Skin epidermis (tissue), 12 donors: ENCODE results near the gene CENATAC.
"Not testable (repeated sequence)": the region's sequence is repeated elsewhere in the genome, so short reads cannot be mapped to it uniquely, and the experiment has no call there.

Experiments
- H3K27ac ChIP-seq, 21 experiments: fragments of 200-600 bp; sonication (generic) in 11 of 21; one replicate each; pipeline ENCODE4 v1.5.0; 2020; ENCODE audit warnings: mild to moderate bottlenecking in 3 of 21, inconsistent platforms in 2 of 21, moderate library complexity in 2 of 21
- H3K4me3 ChIP-seq, 7 experiments: fragments of 200-600 bp; sonication (generic) in 2 of 7; one replicate each; pipeline ENCODE4 v1.5.0; 2020; ENCODE audit warnings: inconsistent platforms in 2 of 7, mild to moderate bottlenecking in 2 of 7, moderate library complexity in 1 of 7

CENATAC gene

DNA sequence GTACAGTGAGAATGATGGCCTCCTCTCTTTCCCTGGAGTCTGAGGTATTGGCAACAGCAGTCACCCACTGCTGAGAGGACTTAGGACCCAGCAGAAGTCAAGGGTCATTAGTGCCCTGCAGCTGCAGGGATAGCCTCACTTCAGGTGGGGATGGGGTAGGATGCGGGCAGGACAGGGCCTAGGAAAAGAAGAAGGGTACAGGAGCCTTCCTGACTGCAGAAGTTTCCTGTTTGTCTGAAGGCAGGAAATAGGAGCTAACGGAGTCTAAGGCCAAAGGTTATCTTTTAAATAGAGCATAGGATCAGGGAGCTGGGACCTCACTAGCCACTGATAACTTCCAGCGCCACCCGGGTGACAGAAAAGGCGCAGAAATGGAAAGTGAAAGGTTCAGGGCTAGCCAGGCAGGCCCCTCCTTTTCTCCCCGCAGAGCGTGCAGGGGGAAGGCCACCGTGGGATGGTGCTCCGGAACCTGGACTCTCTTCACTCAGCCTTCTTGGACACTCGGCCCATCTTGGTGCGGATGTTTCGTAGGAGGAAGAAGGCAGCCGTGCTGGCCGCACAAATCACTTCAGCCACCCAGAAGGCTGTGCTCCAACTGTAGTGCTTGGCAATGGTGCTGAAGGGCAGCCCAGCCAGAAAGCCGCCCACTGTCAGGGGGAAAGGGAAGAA is 26.6 kb downstream of the CENATAC start:
- Histone ChIP-seq H3K27ac (peak overlapping the region in 6 of 21 experiments; percentile 0 to 52 (median 14)), H3K4me3 (no peak overlapping the region)

GRCh38 chr11:119025099-119025473 is 27.1 kb downstream of the CENATAC start:
- H3K27ac ChIP-seq, result peak overlapping the region in 5 of 21 experiments; percentile 0 to 52 (median 23)
- no peak overlapping the region for H3K4me3 ChIP-seq

DNA sequence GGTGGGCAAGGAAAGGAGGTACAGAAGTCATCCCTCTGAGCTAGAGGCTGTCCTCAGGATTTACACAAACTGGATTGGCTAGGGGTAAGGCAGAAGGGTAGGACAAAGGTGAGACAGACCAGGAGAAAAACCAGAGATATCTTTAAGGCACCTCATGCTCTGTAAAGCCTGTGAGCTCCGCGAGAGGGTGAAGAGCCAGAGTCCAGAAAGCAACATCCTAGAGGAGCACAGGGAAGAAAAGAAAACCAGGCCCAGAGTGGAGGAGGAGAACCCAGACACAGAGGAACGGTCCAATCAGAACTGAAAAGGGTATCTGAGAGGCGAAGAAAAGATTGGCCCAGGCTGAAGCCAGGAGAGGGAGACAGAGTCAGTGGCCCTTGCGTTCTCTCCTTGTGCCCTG is 27.6 kb downstream of the CENATAC start:
- Histone ChIP-seq H3K27ac (peak overlapping the region in 2 of 21 experiments; percentile 7 to 27), H3K4me3 (no peak overlapping the region)

GRCh38 chr11:119025978-119026766 is 28.2 kb downstream of the CENATAC start:
- Histone ChIP-seq H3K4me3 (no peak overlapping the region), H3K27ac (peak overlapping the region in 1 of 21 experiments; percentile 6)

- no peak overlapping the region for H3K4me3 ChIP-seq
These were observed 29.0 kb downstream of the CENATAC start for GRCh38 chr11:119026970-119027369.

DNA sequence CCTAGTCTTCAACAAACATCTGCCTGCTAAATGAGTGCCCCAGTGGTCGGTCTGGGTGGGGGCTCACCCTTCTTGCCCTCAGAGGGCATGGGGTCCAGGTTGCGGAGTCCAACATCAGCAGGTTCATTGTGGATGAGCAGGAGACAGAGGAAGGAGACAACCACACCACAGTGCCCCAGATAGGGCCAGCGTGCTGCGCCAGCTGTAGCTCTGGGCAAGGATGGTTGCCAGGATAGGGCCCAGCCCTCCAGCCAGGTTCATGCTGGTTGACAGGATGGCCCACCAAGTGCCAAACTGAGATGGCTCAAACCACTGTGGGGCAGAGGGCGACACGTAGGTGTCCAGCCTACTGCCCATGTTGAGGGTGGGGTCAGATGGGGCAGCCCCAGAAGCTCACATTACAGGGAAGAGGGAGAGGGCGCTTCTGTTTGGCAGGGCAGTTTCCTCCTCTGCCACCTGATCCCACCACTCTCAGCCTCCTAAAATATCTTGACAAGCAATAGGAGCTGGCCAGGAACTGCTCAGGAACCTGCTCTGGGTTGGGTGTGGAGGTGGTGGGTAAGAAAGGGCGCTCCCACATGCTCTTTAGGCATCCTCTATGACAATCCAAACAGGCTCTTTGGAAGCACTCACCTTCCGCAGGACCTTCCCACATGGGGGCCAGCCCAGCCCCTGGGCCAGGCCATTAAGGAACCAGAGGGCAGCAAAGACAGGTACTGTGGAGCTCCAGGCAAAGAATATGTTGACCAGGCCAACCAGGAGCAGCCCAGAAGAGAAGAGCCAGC is 29.8 kb downstream of the CENATAC start:
- Histone ChIP-seq H3K4me3 (no peak overlapping the region), H3K27ac (peak overlapping the region in 1 of 21 experiments; percentile 21)

More at GRCh38 chr11:119026970-119027369, 29.0 kb downstream of the CENATAC start:
- no peak overlapping the region for H3K27ac ChIP-seq

GRCh38 chr11:119028346-119029068 is 30.6 kb downstream of the CENATAC start:
- Histone ChIP-seq H3K27ac (peak overlapping the region in 12 of 21 experiments; percentile 14 to 95 (median 86)), H3K4me3 (no peak overlapping the region)

- Histone ChIP-seq H3K4me3 (no peak overlapping the region), H3K27ac (peak overlapping the region in 14 of 21 experiments; percentile 14 to 95 (median 86))
These were observed 31.1 kb downstream of the CENATAC start for GRCh38 chr11:119029069-119029339.

DNA sequence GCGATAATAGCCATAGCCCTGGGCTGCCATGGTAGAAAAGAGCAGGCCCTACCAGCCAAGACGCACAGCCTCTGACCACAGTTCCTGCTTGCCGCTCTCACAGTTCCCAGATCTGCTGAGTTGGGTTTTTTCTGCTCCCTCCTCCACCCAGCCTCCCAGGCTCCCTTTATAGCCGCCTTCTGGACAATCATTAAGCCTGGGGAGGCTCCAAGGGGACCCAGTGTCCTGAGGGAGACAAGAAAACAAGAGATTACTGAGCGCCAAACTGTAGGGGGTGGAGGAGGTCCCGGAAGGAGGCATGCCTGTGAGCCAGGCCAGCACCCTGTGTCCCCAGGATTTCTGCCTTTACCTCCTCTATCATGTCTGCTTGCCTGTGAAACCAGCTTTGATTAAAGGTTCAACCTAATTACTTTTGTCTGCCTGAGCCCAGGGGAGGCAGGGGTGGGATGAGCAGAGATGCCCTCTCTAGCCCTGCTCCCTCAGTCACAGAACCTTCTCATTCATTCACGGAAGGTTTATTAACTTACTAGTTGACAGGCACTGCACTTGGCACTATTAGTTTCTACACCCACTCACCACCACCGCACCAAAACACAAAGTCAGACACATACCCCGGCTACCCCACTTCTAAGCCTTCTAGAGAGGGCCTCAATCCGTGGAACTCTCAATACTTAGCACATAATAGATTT is 31.5 kb downstream of the CENATAC start:
- Histone ChIP-seq H3K4me3 (peak overlapping the region; percentile 64 to 80 (median 76)), H3K27ac (peak overlapping the region in 20 of 21 experiments; percentile 74 to 95 (median 86))

- peak overlapping the region; percentile 64 to 80 (median 76) for H3K4me3 ChIP-seq
These were observed 32.0 kb downstream of the CENATAC start for GRCh38 chr11:119030029-119030328.

DNA sequence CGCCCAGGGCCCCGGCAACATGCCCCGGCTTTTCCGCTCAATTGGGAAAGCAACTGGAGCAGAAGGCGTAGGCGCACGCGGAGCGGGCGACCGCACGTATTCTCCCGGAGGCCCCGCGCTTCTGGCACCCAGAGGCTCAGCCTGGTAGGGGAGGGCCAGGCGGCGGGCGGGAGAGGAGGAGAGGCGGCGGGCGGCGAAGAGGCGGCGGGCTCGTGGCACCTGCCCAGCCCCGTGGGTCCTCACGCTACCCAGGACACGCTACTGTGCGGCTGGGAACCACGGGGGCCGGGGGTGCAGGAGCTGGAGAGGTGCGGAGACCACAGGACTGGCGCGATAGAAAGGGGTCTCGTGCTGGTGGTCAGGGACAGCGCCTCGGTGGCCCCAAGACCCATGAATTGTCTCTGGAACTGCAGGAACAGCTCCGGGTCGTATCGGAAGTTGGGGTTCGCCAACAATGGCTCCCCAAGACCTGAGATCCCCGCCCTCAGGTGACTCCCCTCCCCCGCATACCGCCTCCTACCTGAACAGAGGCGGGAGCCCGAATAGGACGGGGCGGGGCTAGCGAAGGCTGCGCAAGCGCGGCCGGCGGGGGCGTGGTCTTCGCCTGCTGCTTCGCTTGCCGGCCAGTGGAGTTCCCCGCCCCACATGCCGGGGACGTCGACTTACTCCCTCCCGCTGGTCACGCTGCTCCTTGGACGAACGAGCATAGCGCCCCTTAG is 32.5 kb downstream of the CENATAC start, which contains the start of gene SLC37A4:
Gene SLC37A4 (minus strand): TSS at position 549 of the 719 bp plus-strand sequence.
- peak within 1 kb of the TSS; percentile 71 to 95 (median 85) for H3K27ac ChIP-seq

More at GRCh38 chr11:119030029-119030328, 32.0 kb downstream of the CENATAC start:
- peak overlapping the region; percentile 71 to 95 (median 85) for H3K27ac ChIP-seq

GRCh38 chr11:119031912-119032280 is 34.0 kb downstream of the CENATAC start:
- no peak overlapping the region for H3K4me3 ChIP-seq
- H3K27ac ChIP-seq, result no peak overlapping the region

More for the DNA sequence above, 32.5 kb downstream of the CENATAC start, which contains the start of gene SLC37A4:
- peak within 1 kb of the TSS; percentile 64 to 80 (median 76) for H3K4me3 ChIP-seq

DNA sequence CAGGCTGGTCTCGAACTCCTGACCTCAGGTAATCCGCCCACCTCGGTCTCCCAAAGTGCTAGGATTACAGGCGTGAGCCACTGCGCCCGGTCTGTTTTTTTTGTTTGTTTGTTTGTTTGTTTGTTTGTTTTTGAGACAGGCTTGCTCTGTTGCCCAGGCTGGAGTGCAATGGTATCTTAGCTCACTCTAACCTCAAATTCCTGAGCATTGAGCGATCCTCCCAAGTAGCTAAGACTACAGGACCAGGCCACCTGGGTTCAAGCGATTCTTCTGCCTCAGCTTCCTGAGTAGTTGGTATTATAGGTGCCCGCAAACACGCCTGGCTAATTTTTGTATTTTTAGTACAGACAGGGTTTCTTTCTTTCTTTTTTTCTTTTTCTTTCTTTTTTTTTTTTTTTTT is 35.5 kb downstream of the CENATAC start:
- H3K4me3 ChIP-seq, H3K27ac ChIP-seq: not testable (repeated sequence)

DNA sequence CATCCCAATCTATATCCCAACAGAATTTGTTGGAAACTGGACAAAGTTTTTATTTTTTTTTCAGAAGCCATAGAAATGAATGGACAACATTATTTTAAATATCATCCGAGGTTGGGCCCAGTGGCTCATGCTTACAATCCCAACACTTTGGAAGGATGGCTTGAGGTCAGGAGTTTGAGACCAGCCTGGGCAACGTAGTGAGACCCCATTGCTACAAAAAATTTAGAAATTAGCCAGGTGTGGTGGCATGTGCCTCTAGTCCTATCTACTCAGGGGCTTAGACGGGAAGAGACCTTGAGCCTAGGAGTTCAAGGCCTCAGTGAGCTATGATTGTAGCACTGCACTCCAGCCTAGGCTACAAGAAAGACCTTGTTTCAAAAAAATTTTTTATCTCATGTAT is 36.9 kb downstream of the CENATAC start:
- Histone ChIP-seq H3K4me3 (no peak overlapping the region), H3K27ac (no peak overlapping the region)

DNA sequence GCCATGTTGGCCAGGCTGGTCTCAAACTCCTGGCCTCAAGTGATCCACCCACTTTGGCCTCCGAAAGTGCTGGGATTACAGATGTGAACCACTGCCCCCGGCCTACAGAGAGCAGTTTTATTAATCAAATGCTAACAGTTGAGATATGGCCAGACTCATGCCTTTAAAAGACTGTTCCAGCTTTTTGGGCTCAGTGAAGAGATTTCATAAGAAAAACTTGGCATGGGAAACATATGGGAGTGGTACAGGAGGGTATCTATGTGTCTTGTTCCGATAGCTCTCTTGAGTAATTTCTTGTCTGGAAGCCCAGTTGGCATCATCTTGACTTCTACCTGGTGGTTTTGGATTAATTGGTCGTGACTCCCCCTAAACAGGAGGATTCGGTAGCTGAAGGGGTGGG is 40.9 kb downstream of the CENATAC start:
- Histone ChIP-seq H3K4me3 (no peak overlapping the region), H3K27ac (no peak overlapping the region)

- not testable (repeated sequence) for H3K4me3 ChIP-seq, H3K27ac ChIP-seq
These were observed 41.5 kb downstream of the CENATAC start for GRCh38 chr11:119039471-119039870.

DNA sequence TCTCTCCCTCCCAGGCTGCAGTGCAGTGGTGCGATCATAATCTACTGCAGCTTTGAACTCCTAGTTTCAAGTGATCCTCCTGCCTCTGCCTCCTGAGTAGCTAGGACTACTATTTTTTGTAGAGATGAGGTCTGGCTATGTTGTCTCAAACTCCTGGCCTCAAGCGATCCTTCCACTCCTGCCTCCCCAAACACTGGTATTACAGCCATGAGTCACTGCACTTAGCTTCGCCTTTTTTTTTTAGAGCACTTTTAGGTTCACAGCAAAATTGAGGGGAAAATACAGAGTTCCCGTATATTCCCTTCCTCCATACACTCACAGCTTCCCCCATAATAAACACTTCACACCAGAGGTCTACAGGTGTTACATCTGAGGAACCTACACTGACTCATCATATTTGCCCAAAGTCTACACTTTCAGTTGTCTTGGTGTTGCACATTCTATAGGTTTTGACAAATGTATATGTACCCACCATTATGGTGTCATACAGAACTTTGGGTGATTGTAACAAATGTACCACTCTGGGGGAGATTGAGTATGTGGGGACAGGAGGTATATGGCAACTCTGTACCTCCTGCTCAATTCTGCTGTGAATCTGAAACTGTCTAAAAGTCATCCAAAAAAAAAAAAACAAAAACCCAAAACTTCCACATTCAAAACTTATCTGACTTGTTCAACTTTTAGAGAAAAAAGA is 44.0 kb downstream of the CENATAC start:
- Histone ChIP-seq H3K4me3 (no peak overlapping the region), H3K27ac (no peak overlapping the region)

- no peak overlapping the region for H3K27ac ChIP-seq
- no peak overlapping the region for H3K4me3 ChIP-seq
These were observed 45.0 kb downstream of the CENATAC start for GRCh38 chr11:119042927-119043326.
